NCI-H2081 (cell line): ENCODE measurements around the gene DNER.
A peak's percentile ranks its signal among the peaks of the same experiment; 100 is the strongest.
"Not testable (repeated sequence)": the region's sequence is repeated elsewhere in the genome, so short reads cannot be mapped to it uniquely, and the experiment has no call there.

Source experiments
- DNase-seq, 2 experiments: peaks; one replicate each; lab custom pipeline; 2025; lab: John Stamatoyannopoulos, UW

The DNER gene

GRCh38 chr2:229620759-229621158 lies 93.6 kb downstream of the DNER start:
- no peak for DNase-seq

- DNase-seq, result no peak
Measured at GRCh38 chr2:229620289-229620688, 94.1 kb downstream of the DNER start.

DNA sequence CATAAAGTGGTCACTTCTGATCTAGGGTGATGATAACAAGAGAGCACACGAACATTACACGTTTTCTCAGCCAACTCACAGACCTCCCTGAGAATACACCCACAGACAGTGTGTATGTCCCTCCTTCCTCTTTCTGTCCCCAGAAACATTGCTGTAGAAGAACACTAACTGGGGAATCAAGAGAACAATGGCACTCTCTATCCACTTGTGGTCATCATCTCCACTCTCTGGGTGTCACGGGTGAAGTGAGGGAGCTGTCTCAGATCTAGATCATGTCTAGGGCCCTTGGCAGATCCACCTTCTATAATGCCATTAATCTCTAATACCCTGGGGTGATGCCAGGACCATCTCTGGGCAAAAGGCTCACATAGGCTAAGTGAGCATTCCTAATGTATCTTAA lies 97.9 kb downstream of the DNER start:
- DNase-seq, result no peak

DNA sequence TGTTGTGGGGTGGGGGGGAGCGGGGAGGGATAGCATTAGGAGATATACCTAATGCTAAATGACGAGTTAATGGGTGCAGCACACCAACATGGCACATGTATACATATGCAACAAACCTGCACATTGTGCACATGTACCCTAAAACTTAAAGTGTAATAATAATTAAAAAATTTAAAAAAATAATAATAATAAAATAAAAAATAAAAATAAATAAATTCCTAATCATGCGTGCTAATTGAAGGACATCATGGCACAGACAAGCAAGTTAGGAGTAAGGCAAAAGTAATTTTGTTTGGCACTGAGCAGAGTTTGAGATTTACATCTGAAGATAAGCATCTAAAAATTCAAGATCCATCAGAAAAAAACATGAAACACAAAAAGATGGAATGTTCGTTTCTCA lies 100.3 kb downstream of the DNER start:
- DNase-seq, result not testable (repeated sequence)

DNA sequence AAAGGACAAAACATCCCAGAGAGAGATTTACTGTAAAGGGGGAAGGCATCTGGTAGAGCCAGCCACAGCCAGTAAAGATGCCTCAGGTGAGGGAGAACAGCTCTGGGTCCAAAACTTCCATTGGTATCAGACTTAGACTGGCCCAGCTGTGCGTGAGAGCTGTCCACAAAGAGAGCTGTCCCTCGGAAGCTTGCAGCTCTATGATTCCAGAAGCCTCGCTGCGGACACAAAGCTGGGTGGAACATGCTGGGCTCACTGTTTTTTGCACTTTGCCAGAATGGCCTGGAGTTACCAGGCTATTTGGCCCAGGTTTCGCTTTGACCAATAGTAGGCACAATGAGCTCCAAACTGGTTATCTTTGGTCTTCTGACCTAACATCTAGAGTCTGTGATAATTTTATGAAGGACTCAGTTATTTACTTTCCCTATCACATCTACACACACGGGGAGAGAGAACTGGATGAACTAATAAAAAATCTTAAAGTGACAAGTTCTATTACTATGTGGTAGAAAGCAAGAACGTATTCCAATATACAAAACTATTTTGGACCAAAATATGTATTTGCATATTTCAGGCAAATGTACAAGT lies 101.9 kb downstream of the DNER start:
- no peak for DNase-seq

- DNase-seq, result no peak
Measured at GRCh38 chr2:229611360-229611759, 103.0 kb downstream of the DNER start.

DNA sequence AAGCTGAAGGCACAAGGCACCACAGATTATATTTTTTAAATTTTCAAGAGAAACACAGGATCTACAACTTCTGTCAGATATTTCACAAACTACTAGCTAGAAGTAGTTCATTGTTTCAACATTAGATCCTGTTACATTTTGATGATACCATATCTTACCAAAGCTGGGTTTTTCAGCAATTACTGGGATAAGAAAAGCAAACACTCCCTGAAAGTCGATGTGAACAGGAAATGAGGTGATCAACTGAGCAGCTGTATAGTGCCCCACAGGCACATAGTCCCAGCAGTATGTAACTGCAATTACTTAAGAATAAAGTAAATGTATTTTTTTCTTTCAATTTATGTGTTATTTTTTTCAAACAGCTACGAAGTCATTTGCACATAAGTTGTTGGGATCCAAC lies 103.5 kb downstream of the DNER start:
- no peak for DNase-seq

DNA sequence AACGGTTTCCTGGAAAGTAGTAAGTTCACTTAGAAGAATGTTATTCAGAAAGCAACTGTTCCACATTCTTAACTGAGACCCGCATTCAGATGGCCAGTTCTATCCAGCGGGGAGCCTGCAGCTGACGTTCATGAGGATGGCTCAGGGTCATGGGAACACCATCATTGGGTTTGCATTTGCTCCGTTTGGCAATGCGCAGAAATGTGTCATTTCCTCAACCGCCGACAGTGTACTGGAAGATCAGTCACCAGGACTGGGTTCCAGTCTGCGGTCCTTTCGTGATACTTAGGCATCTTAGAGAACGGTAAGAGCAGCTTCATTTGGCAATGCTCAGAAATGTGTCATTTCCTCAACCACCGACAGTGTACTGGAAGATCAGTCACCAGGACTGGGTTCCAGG lies 104.0 kb downstream of the DNER start:
- no peak for DNase-seq

- DNase-seq, result no peak
Measured at GRCh38 chr2:229601936-229602335, 112.4 kb downstream of the DNER start.

GRCh38 chr2:229601396-229601795 lies 113.0 kb downstream of the DNER start:
- no peak for DNase-seq

- no peak for DNase-seq
Measured at GRCh38 chr2:229598227-229598626, 116.1 kb downstream of the DNER start.

DNA sequence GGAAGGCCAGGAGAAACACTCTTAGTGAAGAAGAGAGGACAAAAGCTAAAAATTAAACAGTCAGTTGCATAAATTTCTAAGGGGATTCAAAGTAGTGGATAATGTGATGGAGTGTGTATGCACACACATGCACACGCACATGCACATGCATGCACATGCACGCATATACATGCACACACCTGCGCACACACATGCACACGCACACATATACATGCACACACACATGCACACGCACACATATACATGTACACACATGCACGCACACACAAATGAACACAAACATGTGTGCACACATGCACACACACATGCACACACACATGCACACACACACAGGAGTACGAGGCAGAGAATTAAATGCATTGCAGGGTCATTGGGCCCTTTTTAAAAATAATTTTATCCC lies 117.6 kb downstream of the DNER start:
- no peak for DNase-seq

- no peak for DNase-seq
Measured at GRCh38 chr2:229591611-229592010, 122.7 kb downstream of the DNER start.

- DNase-seq, result peak; percentile 46 to 52
Measured at GRCh38 chr2:229586746-229587705, 127.3 kb downstream of the DNER start.

GRCh38 chr2:229586012-229586411 lies 128.3 kb downstream of the DNER start:
- DNase-seq, result no peak

DNA sequence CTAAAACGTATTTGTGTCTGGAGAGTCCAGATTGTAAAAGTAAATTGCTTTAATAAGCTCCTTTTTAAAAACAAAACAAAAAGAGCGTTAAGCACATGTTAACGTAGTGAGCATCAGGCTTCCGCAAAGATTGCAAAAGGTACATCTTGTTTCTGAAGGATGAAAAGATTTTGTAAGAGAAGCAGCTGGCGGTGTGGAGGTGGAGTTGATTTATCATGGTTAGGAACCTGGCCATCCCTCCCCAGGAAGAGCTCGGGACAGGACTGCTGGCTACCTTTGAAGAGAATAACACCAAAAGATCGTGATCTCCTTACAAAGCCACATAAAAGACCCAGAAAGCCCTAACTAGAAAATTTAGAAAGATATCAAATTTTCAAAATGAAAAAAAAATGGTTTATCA lies 132.2 kb downstream of the DNER start:
- DNase-seq, result no peak

- DNase-seq, result no peak
Measured at GRCh38 chr2:229578052-229578846, 136.1 kb downstream of the DNER start.

DNA sequence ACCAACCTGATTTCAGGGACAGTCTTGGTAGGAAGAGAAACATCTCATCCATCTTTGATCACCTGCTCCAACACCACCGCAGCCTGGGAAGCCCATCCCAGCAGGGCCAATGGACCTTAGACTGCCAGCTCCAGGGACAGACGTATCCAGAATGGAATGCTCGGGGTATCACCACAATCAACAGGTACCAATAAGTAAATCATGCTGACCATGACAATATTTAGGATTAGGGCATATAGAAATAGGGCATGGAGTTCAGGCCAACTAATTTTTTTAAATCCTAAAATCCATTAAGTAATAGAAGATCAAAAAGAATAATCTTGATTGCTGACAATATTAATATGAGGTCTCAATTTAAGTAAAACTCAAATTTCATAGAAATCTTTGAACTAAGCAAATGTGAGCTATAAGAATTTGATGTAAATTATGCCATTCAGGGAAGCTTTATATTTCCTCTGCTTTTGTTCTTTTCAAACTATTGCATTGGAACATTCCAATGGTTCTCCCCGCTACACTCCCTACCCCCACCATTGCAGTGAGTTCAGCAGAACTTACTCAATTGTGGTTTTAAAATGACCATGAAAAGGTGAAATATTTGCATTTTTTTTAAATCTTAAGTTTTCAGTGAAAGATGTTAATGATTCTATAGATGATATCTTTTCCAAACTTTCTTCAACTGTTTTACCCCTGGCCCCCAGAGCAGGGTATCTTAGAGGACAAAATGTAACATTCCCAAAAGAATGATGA lies 138.6 kb downstream of the DNER start:
- DNase-seq, result no peak

DNA sequence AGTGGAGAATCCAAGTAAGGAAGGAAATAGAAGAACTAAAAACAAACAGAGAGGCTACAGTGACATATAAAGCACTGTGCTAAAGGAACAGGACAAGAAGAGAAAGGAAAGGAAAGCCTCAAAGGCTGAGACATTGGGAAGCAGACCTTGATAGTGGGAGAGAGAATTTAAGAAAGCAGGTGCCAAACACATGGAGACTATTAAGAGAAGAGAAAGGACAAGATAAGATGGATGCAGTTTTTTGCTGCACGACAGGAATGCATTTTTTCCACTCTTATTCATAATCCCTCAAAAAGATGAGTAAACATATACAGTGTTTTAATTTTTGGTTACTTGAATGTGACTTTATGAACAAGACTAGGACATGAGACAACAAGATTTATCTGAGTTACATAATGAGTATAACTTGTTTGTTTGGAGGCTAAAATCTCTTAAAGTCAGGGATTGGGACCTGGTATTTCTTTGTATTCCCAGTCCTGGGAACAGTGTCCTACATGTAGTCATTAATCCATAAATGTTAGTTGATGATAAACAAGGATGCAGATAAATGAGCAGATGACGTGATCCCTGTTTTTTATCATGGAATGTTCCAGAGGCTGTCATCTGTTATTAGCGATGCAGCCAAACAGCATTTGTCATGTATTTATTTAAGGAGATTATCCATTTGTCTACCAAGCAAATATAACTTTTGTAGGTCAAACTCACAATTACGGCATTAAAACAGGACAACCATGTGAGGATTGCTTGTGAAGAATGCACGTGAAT lies 141.7 kb downstream of the DNER start:
- DNase-seq, result no peak

DNA sequence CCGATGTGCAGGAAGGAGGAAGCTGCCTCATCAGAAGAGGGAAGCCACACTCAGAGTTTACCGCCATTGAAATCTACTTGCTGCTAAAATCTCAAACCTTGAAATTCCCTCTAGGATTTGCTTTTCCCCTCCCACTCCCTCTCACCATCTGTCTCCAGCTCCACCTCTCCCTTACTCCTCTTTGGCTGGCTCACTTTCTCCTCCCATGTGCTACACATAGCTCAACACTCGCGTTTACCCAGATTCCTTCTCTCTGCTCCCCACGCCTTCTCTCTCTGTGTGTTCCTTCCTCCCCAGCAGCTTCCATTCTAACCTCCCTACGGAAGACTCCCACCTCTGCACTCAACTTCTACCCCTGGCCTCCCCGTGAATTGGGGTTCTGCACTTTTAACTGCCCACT lies 143.1 kb downstream of the DNER start:
- no peak for DNase-seq

GRCh38 chr2:229566370-229566769 lies 148.0 kb downstream of the DNER start:
- no peak for DNase-seq
